Upper lobe of left lung (tissue), 6 donors: Measurements from ENCODE around the gene MARCHF9. TPM values are rescaled to one million over a fixed set of nuclear protein-coding genes. Genes with fewer than 3 reads are reported as not detected.
A peak's percentile ranks its signal among the peaks of the same experiment; 100 is the strongest.
"Not testable (repeated sequence)": the region's sequence is repeated elsewhere in the genome, so short reads cannot be mapped to it uniquely, and the experiment has no call there.

Experiments used
- ATAC-seq, 2 donors: fragments of 200-7000 bp; cut with Tn5 transposase; one replicate each; pipeline ENCODE4 v1.9.1; 2022; ENCODE audit warnings: mild to moderate bottlenecking in 2 of 2, moderate library complexity in 2 of 2; ENCODE audit not compliant: low FRiP score in 2 of 2
- DNase-seq, 2 donors: peaks; one replicate each; pipeline ENCODE4 v3.0.0-alpha.2; 2019 to 2020
- H3K27ac ChIP-seq, 4 donors: fragments of 200-600 bp; sonication (generic); one replicate each; pipeline ENCODE4 v1.5.1; 2016 to 2019
- H3K27me3 ChIP-seq, 4 donors: fragments of 200-600 bp; sonication (generic); one replicate each; pipeline ENCODE4 v1.5.1; 2017 to 2019
- H3K36me3 ChIP-seq, 4 donors: fragments of 200-600 bp; sonication (generic); one replicate each; pipeline ENCODE4 v1.5.1; 2016 to 2019
- H3K4me1 ChIP-seq, 4 donors: fragments of 200-600 bp; sonication (generic); one replicate each; pipeline ENCODE4 v1.5.1; 2018 to 2019
- H3K4me3 ChIP-seq, 4 donors: fragments of 200-600 bp; sonication (generic); one replicate each; pipeline ENCODE4 v1.5.1; 2017 to 2019; ENCODE audit warnings: mild to moderate bottlenecking in 2 of 4, moderate library complexity in 1 of 4
- H3K9me3 ChIP-seq, 4 donors: fragments of 200-600 bp; sonication (generic); one replicate each; pipeline ENCODE4 v1.5.1; 2018 to 2019
- CTCF ChIP-seq, 6 experiments: fragments of 450-650 bp in 4 of 6; fragments of 200-600 bp in 2 of 6; sonication (generic) in 2 of 6; IDR thresholded peaks; one replicate each; pipeline ENCODE4 v1.5.1; 2016 to 2019; ENCODE audit warnings: antibody characterized with exemption in 6 of 6
- EP300 ChIP-seq, 4 donors: sonication (generic); formaldehyde crosslinking; IDR thresholded peaks; one replicate each; pipeline ENCODE4 v1.5.1; 2017; ENCODE audit warnings: antibody characterized with exemption in 4 of 4, control low read depth in 2 of 4
- POLR2A ChIP-seq, 4 donors: fragments of 450-650 bp; IDR thresholded peaks; one replicate each; pipeline ENCODE4 v1.5.1; 2016 to 2017; ENCODE audit warnings: antibody characterized with exemption in 4 of 4, mild to moderate bottlenecking in 2 of 4
- POLR2AphosphoS5 ChIP-seq, 2 donors: sonication (generic); formaldehyde crosslinking; IDR thresholded peaks; one replicate each; pipeline ENCODE4 v1.5.1; 2017; ENCODE audit warnings: antibody characterized with exemption in 2 of 2
- WGBS, 2 donors: methylation state at CpG; one replicate each; pipeline ENCODE4 v1.1.5; 2017 to 2018; 5-methylcytosine and 5-hydroxymethylcytosine counted together
- total RNA-seq, 6 donors: library from RNA; depleted of rRNA in 4 of 6; stranded (reverse); fragments of >200 nt in 4 of 6; gene quantifications; one replicate each; pipeline versions ENCODE4 v1.1.0 to v1.2.1, GENCODE V29; 2016 to 2021
- donor health status: DM: no; HTN: no; CAD: no; lungs with moderate emphysema.
- donor health status: DM: no; HTN: yes; CAD: no; lungs with severe emphysema.

Gene MARCHF9
- total RNA-seq, 6 donors from 2014 or later: 15.4 to 36.7 (median 21.3) TPM

GRCh38 chr12:57770734-57771133, 15.8 kb downstream of the MARCHF9 start:
- H3K4me3 ChIP-seq: no peak overlapping the region
- TF ChIP-seq POLR2AphosphoS5 (IDR thresholded peaks at IDR 0.05) (no peak), EP300 (IDR thresholded peaks at IDR 0.05) (no peak), CTCF (IDR thresholded peaks at IDR 0.05) (no peak), POLR2A (IDR thresholded peaks at IDR 0.05) (no peak)
- no peak overlapping the region for H3K27ac ChIP-seq
- peaks cover 30 to 48% (median 34%) of the 10 kb centered on the region in 4 donors for H3K4me1 ChIP-seq
- ATAC-seq (no peak), DNase-seq (no peak)
- no peaks in the 10 kb centered on the region for H3K9me3 ChIP-seq
- peaks cover 0 to 9% (median 5%) of the 10 kb centered on the region in 4 donors for H3K27me3 ChIP-seq
- WGBS, 2 donors: 83% methylated on average over 4 of the region's 4 CpGs
- H3K36me3 ChIP-seq: peaks cover 0 to 26% (median 9%) of the 10 kb centered on the region in 4 donors

- Histone ChIP-seq H3K9me3 (no peaks in the 10 kb centered on the region), H3K27me3 (peaks cover 0 to 4% (median 2%) of the 10 kb centered on the region in 4 donors), H3K4me1 (peaks cover 24 to 42% (median 28%) of the 10 kb centered on the region in 4 donors), H3K27ac (peak overlapping the region; percentile 81 to 95 (median 92)), H3K36me3 (peaks cover 0 to 29% (median 9%) of the 10 kb centered on the region in 4 donors), H3K4me3 (peak overlapping the region; percentile 72 to 92 (median 85))
- ATAC-seq (peak; percentile 80 to 91), DNase-seq (peak in 1 of 2 donors; percentile 85)
- no peak for TF ChIP-seq CTCF (IDR thresholded peaks at IDR 0.05)
- no peak for TF ChIP-seq POLR2AphosphoS5 (IDR thresholded peaks at IDR 0.05)
- no peak for TF ChIP-seq EP300 (IDR thresholded peaks at IDR 0.05)
- no peak for TF ChIP-seq POLR2A (IDR thresholded peaks at IDR 0.05)
- WGBS, 2 donors: 2 to 4% methylated on average over 16 of the region's 16 CpGs
Measured at GRCh38 chr12:57771236-57771872, 16.5 kb downstream of the MARCHF9 start.

- H3K27ac ChIP-seq: peak within 1 kb of the TSS; percentile 81 to 95 (median 92)
- WGBS, 2 donors: 0% methylated on average over 13 to 28 of the region's 28 CpGs
- TF ChIP-seq POLR2A (IDR thresholded peaks at IDR 0.05): peak in 3 of 4 donors; percentile 41 to 72 (median 70)
- peak; percentile 68 to 84 for TF ChIP-seq POLR2AphosphoS5 (IDR thresholded peaks at IDR 0.05)
- TF ChIP-seq EP300 (IDR thresholded peaks at IDR 0.05): peak in 1 of 4 donors; percentile 19
- TF ChIP-seq CTCF (IDR thresholded peaks at IDR 0.05): no peak
- H3K4me3 ChIP-seq: peak within 1 kb of the TSS; percentile 72 to 92 (median 85)
- peaks cover 0 to 29% (median 9%) of the 10 kb centered on the region in 4 donors for H3K36me3 ChIP-seq
- no peaks in the 10 kb centered on the region for H3K27me3 ChIP-seq
- H3K4me1 ChIP-seq: peaks cover 18 to 36% (median 22%) of the 10 kb centered on the region in 4 donors
- ATAC-seq: peak; percentile 96 to 97
- H3K9me3 ChIP-seq: no peaks in the 10 kb centered on the region
- DNase-seq: peak; percentile 94 to 96
Measured at GRCh38 chr12:57771873-57772428, 17.0 kb downstream of the MARCHF9 start, which contains the start of gene METTL1. Gene METTL1 (minus strand): TSS chr12:57772105. CDS start chr12:57772083, 22 bp downstream.

GRCh38 chr12:57772429-57773322, 17.8 kb downstream of the MARCHF9 start, which contains the start of gene EEF1AKMT3:
Gene EEF1AKMT3 (plus strand): TSS chr12:57772614. CDS start chr12:57772725, 111 bp downstream.
- Histone ChIP-seq H3K27me3 (no peaks in the 10 kb centered on the region), H3K27ac (peak within 1 kb of the TSS; percentile 81 to 95 (median 92)), H3K4me1 (peaks cover 14 to 30% (median 19%) of the 10 kb centered on the region in 4 donors), H3K36me3 (peaks cover 0 to 29% (median 9%) of the 10 kb centered on the region in 4 donors), H3K4me3 (peak within 1 kb of the TSS; percentile 72 to 92 (median 85)), H3K9me3 (no peaks in the 10 kb centered on the region)
- DNase-seq: peak; percentile 77 to 90
- TF ChIP-seq CTCF (IDR thresholded peaks at IDR 0.05) (peak in 1 of 6 experiments; percentile 21), POLR2A (IDR thresholded peaks at IDR 0.05) (no peak)
- ATAC-seq: peak; percentile 74 to 82
- WGBS, 2 donors: 2 to 4% methylated on average over 31 to 44 of the region's 67 CpGs

- not testable (repeated sequence) for H3K27ac ChIP-seq, H3K27me3 ChIP-seq, ATAC-seq, H3K9me3 ChIP-seq, H3K4me3 ChIP-seq
- peaks cover 14 to 30% (median 19%) of the 10 kb centered on the region in 4 donors for H3K4me1 ChIP-seq
- peaks cover 0 to 19% (median 3%) of the 10 kb centered on the region in 4 donors for H3K36me3 ChIP-seq
- 96 to 97% methylated on average over 11 of the region's 11 CpGs for WGBS, 2 donors
- DNase-seq: peak in 1 of 2 donors; percentile 43
Measured at GRCh38 chr12:57774634-57775033, 19.7 kb downstream of the MARCHF9 start.
